ENCODE measurements around the gene ISYNA1.

ISYNA1 gene

DNA sequence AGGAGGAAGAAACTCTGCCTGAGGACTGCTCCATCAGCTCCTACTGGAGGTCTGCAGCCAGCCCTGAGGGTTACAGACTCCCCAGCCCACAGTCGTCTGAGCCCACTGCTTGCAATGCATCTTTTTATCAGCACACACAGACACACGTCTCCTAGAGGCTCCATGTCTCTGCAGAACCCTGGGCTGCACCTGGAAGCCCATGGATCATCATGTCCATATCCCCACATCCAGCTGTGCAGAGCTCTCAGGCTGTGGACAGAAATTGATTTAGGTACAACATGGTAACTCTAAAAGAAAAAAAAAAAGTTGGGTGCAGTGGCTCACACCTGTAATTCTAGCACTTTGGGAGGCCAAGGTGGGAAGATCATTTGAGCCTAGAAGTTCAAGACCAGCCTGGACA lies 32.9 kb upstream of the ISYNA1 start:
- Histone ChIP-seq H3K36me3 (replicated peaks) (peaks cover 4% of the 10 kb centered on the region), H3K27me3 (replicated peaks) (no peaks in the 10 kb centered on the region), H3K4me3 (ENCODE audit: low read depth, low read length) (no peak overlapping the region), H3K27ac (no peak overlapping the region)
- in situ Hi-C loops (cut with HindIII; ENCODE audit: low pct_ligation_motif_present, low sequenced_read_pairs) = no loop called here
- DNase-seq = no peak
- TF ChIP-seq, protein P1, sequence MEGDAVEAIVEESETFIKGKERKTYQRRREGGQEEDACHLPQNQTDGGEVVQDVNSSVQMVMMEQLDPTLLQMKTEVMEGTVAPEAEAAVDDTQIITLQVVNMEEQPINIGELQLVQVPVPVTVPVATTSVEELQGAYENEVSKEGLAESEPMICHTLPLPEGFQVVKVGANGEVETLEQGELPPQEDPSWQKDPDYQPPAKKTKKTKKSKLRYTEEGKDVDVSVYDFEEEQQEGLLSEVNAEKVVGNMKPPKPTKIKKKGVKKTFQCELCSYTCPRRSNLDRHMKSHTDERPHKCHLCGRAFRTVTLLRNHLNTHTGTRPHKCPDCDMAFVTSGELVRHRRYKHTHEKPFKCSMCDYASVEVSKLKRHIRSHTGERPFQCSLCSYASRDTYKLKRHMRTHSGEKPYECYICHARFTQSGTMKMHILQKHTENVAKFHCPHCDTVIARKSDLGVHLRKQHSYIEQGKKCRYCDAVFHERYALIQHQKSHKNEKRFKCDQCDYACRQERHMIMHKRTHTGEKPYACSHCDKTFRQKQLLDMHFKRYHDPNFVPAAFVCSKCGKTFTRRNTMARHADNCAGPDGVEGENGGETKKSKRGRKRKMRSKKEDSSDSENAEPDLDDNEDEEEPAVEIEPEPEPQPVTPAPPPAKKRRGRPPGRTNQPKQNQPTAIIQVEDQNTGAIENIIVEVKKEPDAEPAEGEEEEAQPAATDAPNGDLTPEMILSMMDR (IDR thresholded peaks at IDR 0.05; ENCODE audit: low read depth, low read length, missing control alignments) = no peak

DNA sequence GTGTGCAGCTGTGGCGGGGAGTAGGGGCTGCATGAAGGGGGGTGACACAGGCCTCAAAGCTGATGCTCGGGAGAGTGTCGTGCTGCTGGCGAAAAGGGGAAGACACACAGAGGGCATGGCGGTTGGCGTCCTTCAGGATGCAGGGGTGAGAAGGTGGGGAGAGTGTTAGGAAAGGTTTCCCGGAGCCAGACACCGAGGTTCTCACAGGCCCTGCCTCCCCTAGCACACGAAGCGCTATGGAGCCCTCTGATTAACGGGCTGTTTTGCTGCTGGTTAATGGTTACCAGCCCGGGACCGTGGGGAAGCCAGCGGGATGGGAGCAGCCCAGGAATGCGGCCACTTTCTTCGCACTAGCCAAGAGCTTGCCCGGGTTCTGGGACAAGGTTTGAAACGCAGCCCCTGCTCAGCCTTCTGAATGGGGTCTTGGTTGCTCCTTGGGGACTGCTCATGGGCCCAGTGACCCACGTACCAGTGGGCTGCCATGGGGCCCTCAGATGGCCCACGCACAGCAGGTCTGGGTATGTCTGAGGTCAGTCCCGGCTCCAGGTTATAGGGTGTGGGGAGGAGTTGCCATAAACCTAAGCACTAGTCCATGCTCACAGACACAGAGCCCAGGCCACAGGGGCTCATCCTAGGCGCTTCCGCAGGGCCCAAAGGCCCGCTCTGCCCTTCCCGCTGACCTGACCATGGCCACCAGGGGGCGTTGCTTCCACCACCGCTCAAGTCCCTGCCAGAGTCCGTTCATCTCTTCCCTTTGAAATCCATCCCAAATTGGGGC lies 31.3 kb upstream of the ISYNA1 start:
- no peak overlapping the region for H3K27ac ChIP-seq

DNA sequence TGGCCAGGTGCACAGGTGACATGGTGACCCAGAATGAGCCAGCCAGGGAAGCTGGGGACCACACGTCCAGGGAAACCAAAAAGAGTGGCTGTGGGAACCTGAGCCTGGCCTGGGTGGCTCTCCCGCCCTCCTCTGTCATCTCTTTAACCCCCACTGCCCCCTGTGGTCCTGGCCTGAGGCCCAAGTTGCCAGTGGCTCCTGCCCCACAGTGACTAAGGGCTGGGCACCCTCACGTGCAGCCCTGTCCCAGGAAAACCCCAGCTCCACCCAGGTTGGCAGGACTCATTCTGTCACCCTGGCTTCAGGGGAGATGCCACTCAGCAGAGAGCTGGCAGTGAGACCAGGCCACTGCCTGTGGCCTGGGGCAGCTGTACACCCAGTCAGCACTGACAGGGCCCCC lies 30.6 kb upstream of the ISYNA1 start:
- TF ChIP-seq, protein P1 (IDR thresholded peaks at IDR 0.05; ENCODE audit: low read depth, low read length, missing control alignments) = no peak
- no peaks in the 10 kb centered on the region for H3K27me3 ChIP-seq (replicated peaks)
- H3K4me3 ChIP-seq (ENCODE audit: low read depth, low read length) = no peak overlapping the region

More for the DNA sequence above, 31.3 kb upstream of the ISYNA1 start:
- in situ Hi-C loops (cut with HindIII; ENCODE audit: low pct_ligation_motif_present, low sequenced_read_pairs) = no loop called here
- DNase-seq = peak; percentile 24
- Histone ChIP-seq H3K36me3 (replicated peaks) (peaks cover 8% of the 10 kb centered on the region), H3K27me3 (replicated peaks) (no peaks in the 10 kb centered on the region), H3K4me3 (ENCODE audit: low read depth, low read length) (no peak overlapping the region)
- TF ChIP-seq, protein P1 (IDR thresholded peaks at IDR 0.05; ENCODE audit: low read depth, low read length, missing control alignments) = peak; percentile 94

DNA sequence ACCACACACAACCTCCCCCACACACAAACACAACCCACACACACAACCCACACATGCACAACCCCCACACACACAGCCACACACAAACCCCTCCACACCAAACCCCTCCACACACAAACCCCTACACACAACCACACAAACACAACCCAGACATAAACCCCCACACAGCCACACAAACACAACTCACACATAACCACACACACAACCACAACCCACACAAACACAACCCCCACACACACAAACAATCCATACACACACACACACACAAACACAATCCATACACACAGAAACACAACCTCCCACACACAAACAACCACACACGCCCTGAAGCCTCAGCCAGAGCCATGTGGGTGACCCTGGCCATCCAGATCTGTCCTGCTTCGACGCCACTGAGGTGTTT lies 30.0 kb upstream of the ISYNA1 start:
- peaks cover 10% of the 10 kb centered on the region for H3K36me3 ChIP-seq (replicated peaks)
- no peaks in the 10 kb centered on the region for H3K27me3 ChIP-seq (replicated peaks)
- DNase-seq = no peak
- TF ChIP-seq, protein P1 (IDR thresholded peaks at IDR 0.05; ENCODE audit: low read depth, low read length, missing control alignments) = no peak
- H3K27ac ChIP-seq = no peak overlapping the region
- in situ Hi-C loops (cut with HindIII; ENCODE audit: low pct_ligation_motif_present, low sequenced_read_pairs) = no loop called here
- H3K4me3 ChIP-seq (ENCODE audit: low read depth, low read length) = no peak overlapping the region

More for the DNA sequence above, 30.6 kb upstream of the ISYNA1 start:
- Histone ChIP-seq H3K36me3 (replicated peaks) (peaks cover 8% of the 10 kb centered on the region), H3K27ac (no peak overlapping the region)
- no peak for DNase-seq
- in situ Hi-C loops (cut with HindIII; ENCODE audit: low pct_ligation_motif_present, low sequenced_read_pairs) = no loop called here

DNA sequence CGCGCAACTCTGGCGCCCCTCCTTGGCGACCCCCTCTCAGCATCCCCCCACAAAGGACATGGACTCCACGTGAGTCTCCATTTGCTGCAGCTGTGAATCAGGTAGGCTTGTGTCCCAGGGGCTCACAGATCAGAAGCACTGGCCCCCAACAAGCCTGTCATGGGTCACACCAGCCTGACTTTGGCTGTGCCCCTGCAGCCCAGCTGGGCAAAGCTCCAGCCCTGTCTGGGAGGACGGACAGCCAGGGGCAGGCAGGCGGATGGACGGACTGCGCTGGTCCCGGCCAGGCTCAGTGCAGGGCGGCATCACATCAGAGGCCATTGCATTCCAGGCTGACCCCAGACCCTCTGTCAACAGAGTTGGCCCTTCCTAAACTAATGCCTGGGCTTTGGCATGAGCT lies 28.4 kb upstream of the ISYNA1 start:
- TF ChIP-seq, protein P1 (IDR thresholded peaks at IDR 0.05; ENCODE audit: low read depth, low read length, missing control alignments) = no peak
- in situ Hi-C loops (cut with HindIII; ENCODE audit: low pct_ligation_motif_present, low sequenced_read_pairs) = no loop called here
- peaks cover 14% of the 10 kb centered on the region for H3K36me3 ChIP-seq (replicated peaks)
- no peak overlapping the region for H3K27ac ChIP-seq
- H3K27me3 ChIP-seq (replicated peaks) = no peaks in the 10 kb centered on the region
- DNase-seq = no peak
- no peak overlapping the region for H3K4me3 ChIP-seq (ENCODE audit: low read depth, low read length)

DNA sequence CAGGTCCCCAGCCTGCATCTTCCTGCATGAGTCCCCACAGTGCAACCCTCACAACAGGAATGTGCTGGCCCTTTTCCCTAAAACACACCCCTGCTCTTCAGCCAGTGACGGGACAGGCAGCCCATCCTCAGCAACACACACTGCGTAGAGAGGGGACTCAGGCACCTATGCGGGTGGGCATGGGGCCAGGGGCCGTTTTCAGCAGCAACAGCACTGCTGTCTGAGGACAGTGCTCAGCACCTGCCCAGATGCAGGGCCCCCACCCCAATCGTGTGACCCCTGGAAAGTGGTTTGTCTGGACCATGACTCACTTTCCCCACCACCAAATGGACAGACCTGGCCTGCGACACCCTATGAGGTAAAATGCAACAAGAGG lies 28.0 kb upstream of the ISYNA1 start:
- H3K4me3 ChIP-seq (ENCODE audit: low read depth, low read length) = no peak overlapping the region
- H3K36me3 ChIP-seq (replicated peaks) = peaks cover 18% of the 10 kb centered on the region
- TF ChIP-seq, protein P1 (IDR thresholded peaks at IDR 0.05; ENCODE audit: low read depth, low read length, missing control alignments) = no peak
- in situ Hi-C loops (cut with HindIII; ENCODE audit: low pct_ligation_motif_present, low sequenced_read_pairs) = no loop called here
- no peak for DNase-seq
- no peaks in the 10 kb centered on the region for H3K27me3 ChIP-seq (replicated peaks)
- H3K27ac ChIP-seq = no peak overlapping the region

Measured in brain microvascular endothelial cell (primary cell).